HG03457 (cell line): ENCODE measurements around the gene LRRTM4.

Source experiments
- ATAC-seq: cut with Tn5 transposase; IDR thresholded peaks from one replicate; pipeline ENCODE4 v1.9.1; 2021; ENCODE audit warnings: moderate number of reproducible peaks; ENCODE audit not compliant: unreplicated experiment

The LRRTM4 gene

GRCh38 chr2:77479395-77479794, 42.8 kb downstream of the LRRTM4 start:
- ATAC-seq, result no peak

GRCh38 chr2:77470096-77470495, 52.1 kb downstream of the LRRTM4 start:
- ATAC-seq, result no peak

GRCh38 chr2:77469106-77469505, 53.1 kb downstream of the LRRTM4 start:
- ATAC-seq, result no peak

GRCh38 chr2:77459840-77460239, 62.3 kb downstream of the LRRTM4 start:
- ATAC-seq, result no peak

- ATAC-seq, result no peak
Measured at GRCh38 chr2:77458216-77458615, 64.0 kb downstream of the LRRTM4 start.

- no peak for ATAC-seq
Measured at GRCh38 chr2:77457665-77458064, 64.5 kb downstream of the LRRTM4 start.

- no peak for ATAC-seq
Measured at GRCh38 chr2:77443076-77443475, 79.1 kb downstream of the LRRTM4 start.

- no peak for ATAC-seq
Measured at GRCh38 chr2:77434880-77435279, 87.3 kb downstream of the LRRTM4 start.

- no peak for ATAC-seq
Measured at GRCh38 chr2:77428946-77429345, 93.2 kb downstream of the LRRTM4 start.

GRCh38 chr2:77421971-77422370, 100.2 kb downstream of the LRRTM4 start:
- no peak for ATAC-seq

- ATAC-seq, result no peak
Measured at GRCh38 chr2:77418537-77418936, 103.6 kb downstream of the LRRTM4 start.

GRCh38 chr2:77404189-77404588, 118.0 kb downstream of the LRRTM4 start:
- ATAC-seq, result no peak

GRCh38 chr2:77398970-77399600, 123.1 kb downstream of the LRRTM4 start:
- ATAC-seq, result no peak

- no peak for ATAC-seq
Measured at GRCh38 chr2:77397763-77398162, 124.4 kb downstream of the LRRTM4 start.

- ATAC-seq, result no peak
Measured at GRCh38 chr2:77395011-77395410, 127.2 kb downstream of the LRRTM4 start.

- ATAC-seq, result no peak
Measured at GRCh38 chr2:77391119-77391518, 131.1 kb downstream of the LRRTM4 start.

GRCh38 chr2:77387324-77387723, 134.9 kb downstream of the LRRTM4 start:
- ATAC-seq, result no peak

- ATAC-seq, result no peak
Measured at GRCh38 chr2:77372636-77373035, 149.5 kb downstream of the LRRTM4 start.

GRCh38 chr2:77370511-77370910, 151.7 kb downstream of the LRRTM4 start:
- no peak for ATAC-seq

- ATAC-seq, result no peak
Measured at GRCh38 chr2:77363277-77363676, 158.9 kb downstream of the LRRTM4 start.

- ATAC-seq, result no peak
Measured at GRCh38 chr2:77348821-77349220, 173.4 kb downstream of the LRRTM4 start.

GRCh38 chr2:77336013-77336412, 186.2 kb downstream of the LRRTM4 start:
- ATAC-seq, result no peak
